ENCODE measurements around the gene FAM163A. TPM values are rescaled to one million over a fixed set of nuclear protein-coding genes. Genes with fewer than 3 reads are reported as not detected.

The FAM163A gene
- 0.02 TPM in 1 of 5 replicates, not detected in the others for total RNA-seq (2022; extraction: Qiagen RNA extraction; ENCODE audit: low read depth)

DNA sequence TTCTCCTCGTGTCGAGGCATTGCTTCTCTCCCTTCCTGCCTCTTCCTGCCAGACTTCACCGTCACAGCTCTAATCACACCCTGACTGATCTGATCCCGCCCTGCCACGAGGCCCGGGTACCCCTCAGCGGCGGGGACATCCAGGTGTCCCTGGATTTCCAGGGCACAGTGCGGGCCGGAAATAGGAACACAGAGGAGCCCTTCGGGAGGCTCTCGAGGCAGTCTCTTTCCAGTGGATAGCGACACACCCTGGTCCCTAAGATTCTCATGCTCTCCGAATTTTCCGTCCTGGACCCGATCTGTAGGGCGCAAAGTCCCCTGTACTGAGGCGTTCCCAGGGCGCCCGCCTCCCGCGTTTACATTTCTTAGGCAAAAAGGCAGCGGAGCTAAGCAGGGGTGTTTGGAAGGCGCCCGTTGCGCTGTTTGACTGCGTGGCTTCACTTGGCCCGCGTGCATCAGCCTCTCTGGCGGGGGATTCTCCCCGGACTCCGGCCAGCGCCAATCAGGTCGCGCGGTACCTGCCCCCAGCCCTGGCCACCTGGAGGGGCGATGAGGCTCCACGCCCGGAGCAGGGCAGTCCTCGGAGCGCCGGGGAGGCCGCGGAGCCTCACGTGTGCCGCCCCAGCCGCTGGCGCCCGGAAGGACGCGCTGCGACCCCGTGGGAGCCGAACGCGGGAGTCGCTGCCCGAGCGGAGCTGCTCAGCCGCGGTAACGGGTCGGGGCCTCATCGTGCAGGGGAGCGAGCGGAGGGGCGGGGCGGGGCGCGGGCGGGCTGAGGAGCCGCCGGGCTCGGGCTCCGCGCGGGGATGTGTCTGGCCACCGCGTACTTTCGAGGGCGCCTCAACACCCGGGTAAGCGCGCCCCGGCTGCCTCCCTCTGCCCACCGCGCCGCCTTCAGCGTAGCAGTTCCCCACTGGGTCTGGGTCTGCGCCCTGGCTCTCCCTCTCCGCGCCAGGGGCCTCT, at the start of gene FAM163A:
FAM163A (plus strand) TSS at position 575 of the 962 bp plus-strand sequence. CDS start 69,807 bp downstream, outside the sequence.

Other genes with a start within 250 kb of the FAM163A start
- not detected in 5 replicates for gene NPHS2, start 167.3 kb upstream of the FAM163A start, total RNA-seq (2022; extraction: Qiagen RNA extraction; ENCODE audit: low read depth)
- gene TDRD5, start 151.5 kb upstream of the FAM163A start, total RNA-seq (2022; extraction: Qiagen RNA extraction; ENCODE audit: low read depth): 0.02 to 0.06 TPM (median 0.04 TPM) in 4 of 5 replicates, not detected in the other
- gene TOR1AIP2, start 134.5 kb downstream of the FAM163A start, total RNA-seq (2022; extraction: Qiagen RNA extraction; ENCODE audit: low read depth): 16.8 to 23.5 TPM (median 20.4 TPM) in 5 replicates
- 32.0 to 37.9 TPM (median 34.9 TPM) in 5 replicates for gene TOR1AIP1, start 139.0 kb downstream of the FAM163A start, total RNA-seq (2022; extraction: Qiagen RNA extraction; ENCODE audit: low read depth)
- gene CEP350, start 211.5 kb downstream of the FAM163A start, total RNA-seq (2022; extraction: Qiagen RNA extraction; ENCODE audit: low read depth): 10.7 to 17.3 TPM (median 13.7 TPM) in 5 replicates